ENCODE measurements around the gene PHYKPL.

PHYKPL gene

GRCh38 chr5:178189433-178189832, 43.2 kb downstream of the PHYKPL start:
- DNase-seq (ENCODE audit: low read depth): no peak

DNA sequence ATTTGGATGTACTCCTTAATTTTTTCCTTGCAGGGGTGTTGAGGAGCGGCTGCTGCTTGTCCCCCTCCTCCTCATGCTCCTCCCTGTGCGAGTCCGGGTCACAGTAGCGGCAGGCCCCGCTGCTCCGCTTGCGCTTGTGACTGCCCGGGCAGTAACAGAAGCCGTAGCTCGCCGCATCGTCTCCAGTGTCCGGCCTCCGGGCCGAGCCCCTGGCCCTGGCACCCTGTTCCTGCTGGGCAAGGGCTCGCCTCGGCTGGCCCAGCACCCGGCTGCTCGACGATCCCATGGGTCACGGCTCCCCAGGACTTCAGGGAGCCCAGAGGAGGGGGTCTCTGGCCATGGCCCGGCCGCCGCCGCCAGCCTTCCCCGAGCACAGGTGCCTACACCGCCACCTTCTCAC, 45.6 kb downstream of the PHYKPL start, which contains the start of gene GMCL2:
Gene GMCL2, minus strand, starts transcription at position 358 of the 400 bp plus-strand sequence. Its CDS starts 72 bp downstream, at position 286.
- DNase-seq (ENCODE audit: low read depth): no peak

- DNase-seq (ENCODE audit: low read depth): no peak
Measured at GRCh38 chr5:178186427-178186826, 46.2 kb downstream of the PHYKPL start.

DNA sequence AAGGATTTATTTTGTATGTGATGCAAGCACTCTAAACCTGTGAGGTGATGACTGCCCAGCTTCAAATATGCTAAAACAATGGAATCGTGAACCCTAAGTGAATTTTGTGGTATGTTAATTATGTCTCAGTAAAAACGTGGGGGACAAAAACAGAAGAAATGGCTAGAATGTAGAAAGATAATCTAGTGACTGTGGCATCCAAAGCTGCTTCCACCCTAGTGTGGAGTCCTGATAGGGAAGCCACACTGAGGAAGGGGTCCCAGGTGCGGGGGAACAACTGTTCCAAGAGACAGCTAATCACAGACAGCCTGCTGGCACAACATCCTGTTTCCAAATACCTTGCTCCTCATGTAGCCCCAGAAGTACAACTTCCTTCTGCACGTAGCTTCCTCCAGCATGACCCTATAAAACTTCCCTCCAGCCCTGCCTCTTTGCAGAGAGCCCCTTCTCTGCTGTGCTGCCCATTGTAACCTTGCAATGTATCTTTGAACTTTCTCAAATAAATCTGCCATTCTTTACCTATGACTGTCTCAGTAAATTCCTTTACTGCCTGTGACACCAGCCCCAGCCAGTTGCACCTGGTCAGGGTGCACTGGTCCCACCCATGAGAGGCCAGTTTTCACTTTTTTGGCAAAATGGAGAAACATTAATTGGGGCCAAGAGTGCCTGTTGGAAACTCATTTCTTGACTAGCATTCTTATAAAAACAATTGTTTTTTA, 50.3 kb downstream of the PHYKPL start:
- DNase-seq (ENCODE audit: low read depth): no peak

GRCh38 chr5:178180141-178180863, 52.3 kb downstream of the PHYKPL start:
- DNase-seq (ENCODE audit: low read depth): no peak

- DNase-seq (ENCODE audit: low read depth): no peak
Measured at GRCh38 chr5:178177569-178177968, 55.0 kb downstream of the PHYKPL start.

DNA sequence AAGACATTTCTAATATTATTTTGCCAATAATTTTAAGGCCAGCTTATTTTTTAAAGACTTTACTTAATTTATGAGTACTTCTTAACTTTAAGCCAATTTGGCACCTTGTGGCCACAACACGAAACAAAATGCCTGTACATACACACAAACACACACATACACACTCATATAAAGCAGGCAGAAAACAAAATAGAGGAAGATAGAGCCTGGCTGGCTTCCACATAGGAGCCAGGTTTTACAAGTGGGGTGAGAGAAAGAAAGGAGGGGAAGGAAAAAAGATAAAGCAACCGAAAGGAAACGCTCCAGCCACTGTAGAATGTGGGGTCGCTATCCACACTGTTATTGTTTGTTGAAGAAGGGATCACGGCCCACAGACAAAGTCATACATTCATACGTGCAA, 55.8 kb downstream of the PHYKPL start:
- no peak for DNase-seq (ENCODE audit: low read depth)

DNA sequence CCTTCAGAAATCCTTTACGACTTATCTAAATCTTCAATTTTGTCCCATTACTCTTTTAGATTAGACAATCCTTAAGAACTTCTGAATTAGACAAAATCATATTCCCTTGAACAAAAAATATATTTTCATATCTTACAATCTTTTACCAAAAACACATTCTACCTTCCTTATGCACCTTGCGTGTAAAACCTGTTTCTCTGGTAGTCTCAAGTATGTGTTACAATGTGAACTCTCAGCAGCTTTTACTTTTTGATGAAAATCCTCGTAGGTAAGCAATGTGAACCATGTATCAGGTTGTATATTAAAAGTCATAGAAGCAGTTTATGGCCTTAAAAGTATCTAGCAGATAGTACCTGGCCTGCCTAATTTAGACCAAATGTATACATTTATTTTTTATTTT, 58.1 kb downstream of the PHYKPL start:
- DNase-seq (ENCODE audit: low read depth): no peak

DNA sequence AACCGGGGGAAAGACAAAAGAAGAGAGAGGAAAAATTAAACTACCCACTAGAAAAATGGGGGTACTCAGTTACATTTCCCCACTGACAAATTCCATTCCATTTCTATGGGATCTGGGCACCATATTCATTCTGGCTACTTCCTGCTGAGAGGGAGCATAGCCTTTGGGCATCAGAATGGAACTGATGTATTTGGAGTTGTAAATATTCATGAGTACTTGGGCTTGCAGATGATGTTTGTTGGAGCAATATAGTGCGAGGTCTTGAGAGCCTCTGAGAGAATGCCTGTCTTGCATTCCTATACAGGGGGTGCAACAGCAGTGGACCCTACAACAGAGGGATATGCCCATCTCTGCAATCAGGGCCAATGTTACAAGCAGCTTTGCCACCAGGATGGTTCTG, 62.1 kb downstream of the PHYKPL start:
- DNase-seq (ENCODE audit: low read depth): no peak

- DNase-seq (ENCODE audit: low read depth): no peak
Measured at GRCh38 chr5:178165581-178165980, 67.0 kb downstream of the PHYKPL start.

DNA sequence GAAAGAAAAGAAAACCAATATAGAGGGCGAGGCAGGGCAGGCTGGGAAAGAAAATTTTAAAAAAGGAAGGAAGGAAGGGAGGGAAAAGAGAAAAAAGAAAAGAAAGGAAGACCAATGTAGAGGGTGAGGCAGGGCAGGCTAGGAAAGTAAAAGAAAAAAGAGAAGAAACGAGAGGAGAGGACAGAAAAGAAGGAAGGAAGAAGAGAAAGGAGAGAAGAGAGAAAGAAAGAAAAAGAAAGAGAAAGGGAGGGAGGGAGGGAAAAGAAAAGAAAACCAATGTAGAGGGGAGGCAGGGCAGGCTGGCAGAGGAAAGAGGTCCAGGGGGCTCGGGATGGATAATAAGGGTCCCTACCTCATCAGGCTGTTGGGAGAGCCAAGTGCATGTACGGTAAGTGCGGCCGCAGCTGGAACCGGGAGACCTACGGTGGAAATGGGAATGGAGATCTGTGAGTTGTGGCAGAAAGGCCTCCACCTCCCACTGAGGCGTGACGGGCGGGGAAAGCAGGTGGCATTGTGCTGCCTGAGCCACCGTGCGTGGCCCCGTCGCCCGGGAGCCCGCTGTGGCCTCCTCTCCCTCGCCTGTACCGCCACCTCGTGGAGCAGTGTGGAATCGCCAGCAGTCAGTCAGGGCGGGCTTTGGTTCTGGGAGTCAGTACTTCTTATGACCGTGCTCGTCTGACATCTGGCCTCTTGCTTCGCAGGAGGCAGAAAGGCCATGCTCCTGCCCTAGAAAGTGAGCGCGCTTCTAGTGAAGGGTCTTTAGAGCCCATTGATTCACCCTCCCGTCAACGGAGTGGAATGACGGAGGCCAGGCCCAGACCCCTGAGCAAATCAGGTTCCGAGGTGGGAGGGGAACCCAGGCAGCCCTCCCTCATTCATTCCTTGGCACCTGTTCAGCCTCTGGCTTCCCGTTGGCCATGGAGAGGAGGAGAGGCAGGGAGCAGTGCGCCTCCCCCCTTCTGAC, 68.5 kb downstream of the PHYKPL start:
- DNase-seq (ENCODE audit: low read depth): peak; percentile 92

GRCh38 chr5:178162481-178162880, 70.1 kb downstream of the PHYKPL start:
- no peak for DNase-seq (ENCODE audit: low read depth)

- DNase-seq (ENCODE audit: low read depth): no peak
Measured at GRCh38 chr5:178160176-178160575, 72.4 kb downstream of the PHYKPL start.

Measured in stimulated activated CD8-positive, alpha-beta memory T cell treated with anti-CD3 and anti-CD28 coated beads, Interleukin-15, amount 100 ng/mL, for 1 hour (primary cell).